Jurkat, Clone E6-1 (cell line): ENCODE results near the gene SELENOI.
"Not testable (repeated sequence)": the region's sequence is repeated elsewhere in the genome, so short reads cannot be mapped to it uniquely, and the experiment has no call there.

Experiments used
- DNase-seq: peaks from one replicate; pipeline ENCODE4 v3.0.0-alpha.2; 2011; ENCODE audit warnings: low read depth, low spot score
- H3K4me3 ChIP-seq: 2 replicates; pipeline ENCODE4 v1.5.1; 2011; ENCODE audit warnings: mild to moderate bottlenecking, low read length, control low read depth, moderate library complexity

SELENOI gene

DNA sequence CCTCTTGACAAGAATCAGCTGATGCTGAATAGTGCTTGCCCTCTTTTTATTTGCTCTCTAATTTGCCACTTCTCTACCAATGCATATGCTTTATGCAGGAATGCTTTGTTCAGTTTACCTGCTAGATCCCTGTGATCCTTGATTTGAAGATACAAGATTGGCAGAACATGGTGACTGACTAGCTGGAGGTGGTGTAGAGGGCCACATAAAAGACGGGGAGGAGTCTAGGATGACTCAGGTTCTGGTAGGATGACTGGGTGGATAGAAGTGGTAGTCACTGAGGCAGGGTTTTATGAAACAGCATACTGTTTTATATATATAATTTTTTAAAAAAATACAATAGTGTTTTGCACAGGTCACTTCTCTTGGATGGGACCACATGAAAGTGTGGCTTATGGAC is 6.9 kb downstream of the SELENOI start:
- no peak overlapping the region for H3K4me3 ChIP-seq
- no peak for DNase-seq

GRCh38 chr2:26354469-26354868 is 8.5 kb downstream of the SELENOI start:
- not testable (repeated sequence) for H3K4me3 ChIP-seq, DNase-seq

DNA sequence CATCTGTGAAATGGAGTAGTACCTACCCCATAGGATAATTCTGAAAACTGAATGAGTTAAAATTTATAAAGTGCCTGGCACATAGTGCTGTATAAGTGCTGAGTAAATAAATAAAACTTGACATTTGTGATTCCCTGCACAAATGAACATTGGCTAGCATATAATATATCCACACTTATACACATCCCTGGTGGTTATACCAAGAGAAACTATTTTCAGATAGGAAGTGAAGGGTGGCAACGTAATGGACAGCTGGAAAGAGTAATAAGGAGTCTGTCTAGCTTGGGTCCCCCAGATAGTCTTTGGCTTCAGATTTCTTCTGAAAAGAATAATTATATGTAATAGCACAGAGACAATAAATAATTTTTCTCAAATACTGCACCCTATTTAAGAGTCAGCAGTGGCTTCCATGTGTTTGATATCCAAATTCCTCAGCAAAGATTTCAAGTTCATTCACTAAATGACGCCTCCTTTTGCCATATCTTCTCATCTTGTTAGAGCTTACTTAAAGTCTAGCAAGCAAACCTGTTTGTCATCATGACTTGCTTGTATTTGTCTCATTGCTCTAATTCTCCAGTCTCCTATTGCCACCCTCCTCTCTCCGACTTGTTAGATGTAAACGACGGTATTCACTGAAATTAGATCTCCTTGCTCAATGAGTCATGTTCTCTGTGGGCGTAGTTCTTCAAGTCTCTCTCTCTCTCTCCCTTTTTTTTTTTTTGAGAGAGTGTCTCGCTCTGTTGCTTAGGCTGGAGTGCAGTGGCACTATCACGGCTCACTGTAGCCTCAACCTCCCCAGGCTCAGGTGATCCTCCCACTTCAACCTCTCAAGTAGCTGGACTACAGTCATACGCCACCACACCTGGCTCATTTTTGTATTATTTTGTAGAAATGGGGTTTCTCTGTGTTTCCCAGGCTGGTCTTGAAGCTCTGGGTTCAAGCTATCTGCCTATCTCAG is 9.4 kb downstream of the SELENOI start:
- no peak for DNase-seq
- no peak overlapping the region for H3K4me3 ChIP-seq

- no peak for DNase-seq
- H3K4me3 ChIP-seq: no peak overlapping the region
Measured at GRCh38 chr2:26356111-26356510, 10.2 kb downstream of the SELENOI start.

DNA sequence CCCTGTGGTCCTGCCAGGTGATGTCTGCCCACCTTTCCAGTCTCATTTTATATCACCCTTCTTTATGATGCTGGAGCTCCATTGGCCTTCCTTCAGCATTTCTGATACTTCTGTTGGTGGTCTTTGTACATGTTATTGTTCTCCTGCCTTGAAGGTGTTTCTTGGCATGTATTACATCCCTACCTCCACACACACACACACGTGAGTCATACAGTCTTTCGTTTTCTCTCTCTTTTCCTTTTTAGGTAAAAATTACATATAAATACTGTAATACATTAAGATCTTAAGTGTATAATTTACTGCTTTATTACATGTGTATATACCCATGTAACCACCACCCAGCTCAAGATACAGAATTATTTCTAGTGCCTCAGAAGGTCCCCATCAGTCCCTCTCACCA is 10.8 kb downstream of the SELENOI start:
- no peak for DNase-seq
- H3K4me3 ChIP-seq: no peak overlapping the region

DNA sequence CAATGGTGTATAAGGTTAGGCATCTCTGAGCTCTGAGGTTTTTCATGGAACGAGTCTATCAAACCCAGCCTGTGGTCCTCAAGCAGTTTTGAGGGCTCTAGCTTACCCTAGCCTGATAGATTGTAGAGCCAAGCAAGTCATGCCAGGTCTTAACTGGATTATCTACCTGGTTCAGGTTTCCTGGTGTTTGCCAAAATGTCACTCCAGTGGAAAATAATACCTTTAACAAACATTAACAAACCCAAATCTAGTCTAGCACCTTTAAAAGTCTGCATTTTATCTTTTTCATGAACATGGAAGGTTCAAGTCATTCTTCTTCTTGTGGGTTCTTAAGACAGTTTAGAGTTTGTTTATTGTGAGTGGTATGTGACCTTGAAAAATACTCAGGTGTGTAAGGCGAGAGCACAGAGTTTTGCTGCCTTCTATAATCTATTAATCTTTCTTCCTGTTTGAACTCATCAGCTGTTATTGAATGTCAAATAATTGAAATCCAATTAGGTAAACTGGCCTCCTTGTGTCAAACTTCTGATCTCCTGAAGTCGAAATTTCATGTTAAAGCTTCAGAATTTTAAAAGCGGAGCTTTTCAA is 14.0 kb downstream of the SELENOI start:
- H3K4me3 ChIP-seq: no peak overlapping the region
- no peak for DNase-seq

GRCh38 chr2:26363323-26363722 is 17.4 kb downstream of the SELENOI start:
- H3K4me3 ChIP-seq: no peak overlapping the region
- DNase-seq: no peak

DNA sequence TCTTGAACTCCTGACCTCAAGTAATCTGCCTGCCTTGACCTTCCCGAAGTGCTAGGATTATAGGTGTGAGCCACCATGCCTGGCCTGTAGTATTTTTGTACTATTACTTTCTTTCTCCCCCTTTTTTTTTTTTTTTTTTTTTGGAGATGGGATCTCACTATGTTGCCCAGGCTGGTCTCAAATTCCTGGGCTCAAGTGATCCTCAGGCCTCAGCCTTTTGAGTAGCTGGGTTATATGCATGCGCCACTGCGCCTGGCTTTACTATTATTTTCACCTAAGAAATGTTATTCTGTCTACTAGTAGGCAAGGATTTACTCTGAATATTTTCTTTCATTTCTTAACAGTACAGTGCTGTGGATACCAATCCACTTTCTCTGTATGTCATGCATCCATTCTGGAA is 18.0 kb downstream of the SELENOI start:
- DNase-seq: no peak
- H3K4me3 ChIP-seq: no peak overlapping the region

DNA sequence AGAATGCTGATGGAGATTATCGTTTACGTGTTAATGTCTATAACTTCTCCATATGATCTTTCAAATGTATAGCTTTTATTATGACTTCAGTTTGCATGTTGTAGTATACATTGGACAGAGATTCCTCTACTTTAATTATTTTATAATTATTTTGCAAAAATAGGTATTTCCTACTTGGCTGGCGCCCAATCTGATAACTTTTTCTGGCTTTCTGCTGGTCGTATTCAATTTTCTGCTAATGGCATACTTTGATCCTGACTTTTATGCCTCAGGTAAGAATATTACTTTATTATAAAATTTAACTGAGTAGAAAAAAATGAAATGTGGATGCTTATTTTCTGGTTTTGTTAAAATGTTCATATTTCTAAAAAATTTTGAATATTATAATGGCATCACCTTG is 18.7 kb downstream of the SELENOI start:
- H3K4me3 ChIP-seq: no peak overlapping the region
- DNase-seq: no peak

DNA sequence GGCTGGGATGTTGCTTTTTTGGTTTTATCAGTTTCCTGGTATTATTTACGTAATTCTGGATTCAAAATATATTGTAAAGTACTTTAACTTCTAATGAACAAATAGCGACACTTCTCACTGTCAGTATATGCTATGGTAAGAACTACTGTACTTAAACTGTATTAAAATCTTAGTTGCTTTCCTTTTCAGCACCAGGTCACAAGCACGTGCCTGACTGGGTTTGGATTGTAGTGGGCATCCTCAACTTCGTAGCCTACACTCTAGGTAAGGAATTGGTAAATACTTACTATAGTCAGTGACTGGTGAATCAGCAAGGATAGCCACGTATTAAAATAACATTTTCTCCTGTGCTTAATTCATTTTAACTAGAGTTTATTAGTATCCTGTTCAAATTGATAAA is 21.0 kb downstream of the SELENOI start:
- H3K4me3 ChIP-seq: no peak overlapping the region
- no peak for DNase-seq

- H3K4me3 ChIP-seq, DNase-seq: not testable (repeated sequence)
Measured at GRCh38 chr2:26369664-26370063, 23.7 kb downstream of the SELENOI start.

DNA sequence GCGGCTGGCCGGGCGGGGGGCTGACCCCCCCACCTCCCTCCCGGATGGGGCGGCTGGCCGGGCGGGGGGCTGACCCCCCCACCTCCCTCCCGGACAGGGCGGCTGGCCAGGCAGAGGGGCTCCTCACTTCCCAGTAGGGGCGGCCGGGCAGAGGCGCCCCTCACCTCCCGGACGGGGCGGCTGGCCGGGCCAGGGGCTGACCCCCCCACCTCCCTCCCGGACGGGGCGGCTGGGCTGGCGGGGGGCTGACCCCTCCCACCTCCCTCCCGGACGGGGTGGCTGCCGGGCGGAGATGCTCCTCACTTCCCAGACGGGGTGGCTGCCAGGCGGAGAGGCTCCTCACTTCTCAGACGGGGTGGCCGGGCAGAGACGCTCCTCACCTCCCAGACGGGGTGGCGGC is 25.0 kb downstream of the SELENOI start:
- H3K4me3 ChIP-seq, DNase-seq: not testable (repeated sequence)

- DNase-seq: no peak
- no peak overlapping the region for H3K4me3 ChIP-seq
Measured at GRCh38 chr2:26376799-26377198, 30.9 kb downstream of the SELENOI start.

GRCh38 chr2:26380281-26380680 is 34.3 kb downstream of the SELENOI start:
- no peak for DNase-seq
- H3K4me3 ChIP-seq: no peak overlapping the region

DNA sequence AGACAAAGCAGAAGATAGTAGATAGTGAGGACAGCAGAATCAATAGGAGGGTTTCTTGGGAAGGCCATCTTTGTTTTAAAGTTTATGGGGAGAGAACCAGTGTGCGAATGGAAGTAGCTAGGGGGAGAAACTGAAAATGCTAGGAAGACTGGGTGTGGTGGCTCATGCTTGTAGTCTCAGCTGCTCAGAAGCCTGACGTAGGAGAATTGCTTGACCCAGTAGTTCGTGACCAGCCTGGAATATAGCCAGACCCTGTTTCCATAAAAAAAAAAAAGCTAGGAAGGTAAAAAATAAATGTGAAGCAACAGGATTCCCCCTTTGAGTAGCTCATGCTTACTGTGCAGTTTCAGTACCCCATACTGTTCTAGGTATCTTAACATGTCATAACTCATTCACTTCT is 36.6 kb downstream of the SELENOI start:
- no peak for DNase-seq

DNA sequence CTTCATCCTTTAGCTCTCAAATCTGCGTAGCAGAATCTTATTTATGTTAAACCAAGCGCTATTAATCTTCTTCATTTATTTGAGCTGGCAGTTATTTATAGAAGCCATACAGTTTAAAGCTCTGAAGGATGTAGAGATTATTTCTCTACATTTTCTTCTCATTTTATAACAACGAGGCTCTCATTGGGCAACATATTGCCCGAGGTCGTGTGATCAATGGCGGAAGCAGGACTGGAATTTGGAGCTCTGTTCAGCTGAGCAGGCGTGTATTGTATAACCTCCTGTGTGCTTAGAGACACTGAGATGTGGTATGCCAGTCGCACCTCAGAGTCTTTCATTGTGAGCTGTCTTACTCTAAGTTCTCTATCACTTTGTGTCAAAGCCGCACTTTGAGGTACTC is 38.2 kb downstream of the SELENOI start:
- no peak for DNase-seq
- no peak overlapping the region for H3K4me3 ChIP-seq

More for the DNA sequence above, 36.6 kb downstream of the SELENOI start:
- no peak overlapping the region for H3K4me3 ChIP-seq

DNA sequence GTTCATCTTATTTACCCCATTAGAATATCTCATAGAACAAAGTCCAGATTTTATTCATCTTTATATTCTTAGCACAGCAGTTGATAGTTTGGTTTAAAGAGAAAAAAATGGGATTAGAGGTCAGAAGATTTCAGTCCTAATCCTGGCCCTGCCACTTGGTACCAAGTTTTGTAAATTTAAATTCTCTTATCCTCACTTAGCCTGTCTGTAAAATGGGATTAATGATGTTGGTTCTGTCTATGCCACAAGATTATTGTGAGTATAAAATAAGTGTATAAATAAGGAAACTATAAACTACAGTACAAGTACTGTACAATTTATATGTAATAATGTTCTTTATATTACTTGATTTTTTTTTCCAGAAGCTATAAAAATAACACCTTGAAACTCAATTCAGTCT is 38.7 kb downstream of the SELENOI start:
- DNase-seq: no peak

GRCh38 chr2:26387189-26387588 is 41.2 kb downstream of the SELENOI start:
- no peak for DNase-seq
- no peak overlapping the region for H3K4me3 ChIP-seq

More for the DNA sequence above, 38.7 kb downstream of the SELENOI start:
- H3K4me3 ChIP-seq: no peak overlapping the region

DNA sequence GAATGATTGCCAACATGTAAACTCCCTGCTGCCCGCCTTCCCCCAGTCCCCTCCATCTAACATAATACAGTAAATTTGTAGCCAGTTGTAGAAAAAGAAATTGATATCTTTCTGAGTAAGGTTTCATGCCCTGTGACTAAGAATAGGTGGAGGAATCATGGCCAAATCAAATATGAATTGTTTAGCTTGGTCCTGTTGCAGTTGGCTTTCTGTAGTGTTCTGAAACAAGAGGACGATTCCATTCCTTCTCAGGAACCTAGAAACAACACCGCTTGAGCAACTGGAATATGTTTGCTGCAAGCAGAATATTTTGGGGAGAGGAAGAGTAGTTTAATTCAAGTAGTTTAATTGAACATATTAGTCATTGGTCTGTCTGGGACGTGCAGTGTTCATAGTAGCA is 48.8 kb downstream of the SELENOI start:
- no peak for DNase-seq
- no peak overlapping the region for H3K4me3 ChIP-seq

GRCh38 chr2:26395394-26395793 is 49.5 kb downstream of the SELENOI start:
- no peak for DNase-seq
- no peak overlapping the region for H3K4me3 ChIP-seq
